NCI-H2227 treated with DMSO at 0.1 percent for 48 hours (cell line): ENCODE data around the gene SREBF2.
"Not testable (repeated sequence)": the region's sequence is repeated elsewhere in the genome, so short reads cannot be mapped to it uniquely, and the experiment has no call there.

Experiments
- DNase-seq: peaks from one replicate; lab custom pipeline; 2025; lab: John Stamatoyannopoulos, UW

The SREBF2 gene

GRCh38 chr22:41842996-41843970, 10.4 kb downstream of the SREBF2 start:
- no peak for DNase-seq

GRCh38 chr22:41844036-41844435, 11.1 kb downstream of the SREBF2 start:
- DNase-seq = no peak

GRCh38 chr22:41844513-41844912, 11.6 kb downstream of the SREBF2 start:
- no peak for DNase-seq

GRCh38 chr22:41845380-41846267, 12.7 kb downstream of the SREBF2 start:
- DNase-seq = no peak

GRCh38 chr22:41846268-41846987, 13.5 kb downstream of the SREBF2 start:
- DNase-seq = no peak

- DNase-seq = no peak
These were observed 14.4 kb downstream of the SREBF2 start for GRCh38 chr22:41847300-41847699.

- no peak for DNase-seq
These were observed 15.6 kb downstream of the SREBF2 start for GRCh38 chr22:41848468-41848867.

GRCh38 chr22:41856469-41856868, 23.6 kb downstream of the SREBF2 start:
- no peak for DNase-seq

GRCh38 chr22:41857155-41857859, 24.4 kb downstream of the SREBF2 start:
- peak; percentile 8 for DNase-seq

- DNase-seq = no peak
These were observed 24.9 kb downstream of the SREBF2 start for GRCh38 chr22:41857860-41858199.

GRCh38 chr22:41862160-41862529, 29.2 kb downstream of the SREBF2 start:
- no peak for DNase-seq

GRCh38 chr22:41862530-41863266, 29.8 kb downstream of the SREBF2 start:
- DNase-seq = no peak

GRCh38 chr22:41863472-41863871, 30.6 kb downstream of the SREBF2 start:
- DNase-seq = no peak

- no peak for DNase-seq
These were observed 35.7 kb downstream of the SREBF2 start for GRCh38 chr22:41868556-41868955.

GRCh38 chr22:41870081-41870480, 37.2 kb downstream of the SREBF2 start:
- not testable (repeated sequence) for DNase-seq

GRCh38 chr22:41870786-41871185, 37.9 kb downstream of the SREBF2 start:
- no peak for DNase-seq

- DNase-seq = no peak
These were observed 40.5 kb downstream of the SREBF2 start for GRCh38 chr22:41873391-41873790.

- DNase-seq = no peak
These were observed 41.2 kb downstream of the SREBF2 start for GRCh38 chr22:41874090-41874489.

GRCh38 chr22:41875531-41876270, 42.8 kb downstream of the SREBF2 start:
- no peak for DNase-seq

GRCh38 chr22:41876275-41876674, 43.4 kb downstream of the SREBF2 start:
- DNase-seq = no peak
